Nucleus accumbens (tissue), 56 donors: Measurements from ENCODE around the gene LIMK2.
"Not testable (repeated sequence)": the region's sequence is repeated elsewhere in the genome, so short reads cannot be mapped to it uniquely, and the experiment has no call there.

Experiments
- DNase-seq, 56 donors: peaks; one replicate each; lab custom pipeline; 2025; lab: John Stamatoyannopoulos, UW

LIMK2 gene

GRCh38 chr22:31210556-31211421, 1.3 kb upstream of the LIMK2 start:
- DNase-seq = no peak

DNA sequence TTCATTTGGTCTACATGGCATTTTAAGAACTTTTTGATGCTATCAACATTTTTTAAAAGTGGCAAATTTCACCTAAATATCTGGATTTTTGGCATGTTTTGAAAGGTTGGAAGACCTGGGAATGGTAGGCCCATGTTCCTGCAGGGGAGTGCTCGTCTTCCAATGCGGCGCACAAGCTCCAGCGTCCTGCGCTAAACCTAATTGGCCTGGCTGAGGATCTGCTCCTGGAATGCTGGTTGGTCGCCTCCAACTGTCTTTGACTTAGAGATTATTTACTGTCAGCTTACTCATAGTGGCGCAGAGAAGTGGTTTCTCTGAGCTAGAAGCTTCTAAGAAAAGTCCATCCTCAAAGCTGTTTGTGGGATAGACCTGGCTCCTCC, 626 bp upstream of the LIMK2 start:
- no peak for DNase-seq

DNA sequence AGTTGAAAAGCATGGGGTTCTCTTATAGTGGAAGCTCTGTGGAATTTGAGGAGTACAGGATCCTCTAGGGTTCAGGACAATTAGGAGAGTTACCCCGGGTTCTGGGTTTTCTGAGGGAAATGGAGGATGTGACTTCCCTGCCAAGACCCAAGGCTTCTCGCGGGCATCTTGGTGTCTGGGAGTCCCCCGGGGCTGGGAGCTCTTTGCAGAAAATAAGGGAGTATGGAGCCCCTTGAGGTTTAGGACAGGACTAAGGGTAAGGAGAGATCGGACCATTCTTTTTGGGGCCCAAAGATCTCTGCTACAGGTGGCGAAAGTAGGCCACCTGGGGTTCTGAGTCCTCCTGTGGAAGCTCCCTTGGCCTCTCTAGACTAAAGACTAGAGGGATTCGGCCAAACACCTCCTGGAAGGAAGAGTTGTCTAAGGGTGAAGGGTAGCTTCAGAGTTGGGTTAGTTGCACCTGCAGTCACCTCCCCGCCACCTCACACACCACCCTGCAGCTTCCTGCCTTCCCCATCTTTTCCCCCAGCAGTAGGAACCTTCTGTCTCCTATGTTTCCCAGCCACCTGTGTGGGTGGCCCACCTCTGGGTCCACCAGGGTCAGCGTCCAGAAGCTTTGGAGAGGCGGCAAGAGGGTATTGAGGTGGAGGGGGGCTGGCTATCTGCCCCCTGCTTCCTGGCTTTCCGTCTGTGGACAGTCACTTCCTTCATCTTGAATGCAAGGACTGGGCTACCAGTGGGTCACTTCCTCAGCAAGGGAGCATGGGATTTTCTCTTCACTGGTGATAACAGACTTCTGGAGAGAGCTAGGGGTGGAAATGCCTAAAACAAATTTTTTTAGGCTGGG, 908 bp downstream of the LIMK2 start:
- DNase-seq = no peak

GRCh38 chr22:31215018-31215535, 3.0 kb downstream of the LIMK2 start:
- DNase-seq = no peak

GRCh38 chr22:31218565-31219262, 6.6 kb downstream of the LIMK2 start:
- no peak for DNase-seq

GRCh38 chr22:31221084-31221483, 9.0 kb downstream of the LIMK2 start:
- no peak for DNase-seq

- no peak for DNase-seq
Observed at GRCh38 chr22:31222736-31223135, 10.6 kb downstream of the LIMK2 start.

DNA sequence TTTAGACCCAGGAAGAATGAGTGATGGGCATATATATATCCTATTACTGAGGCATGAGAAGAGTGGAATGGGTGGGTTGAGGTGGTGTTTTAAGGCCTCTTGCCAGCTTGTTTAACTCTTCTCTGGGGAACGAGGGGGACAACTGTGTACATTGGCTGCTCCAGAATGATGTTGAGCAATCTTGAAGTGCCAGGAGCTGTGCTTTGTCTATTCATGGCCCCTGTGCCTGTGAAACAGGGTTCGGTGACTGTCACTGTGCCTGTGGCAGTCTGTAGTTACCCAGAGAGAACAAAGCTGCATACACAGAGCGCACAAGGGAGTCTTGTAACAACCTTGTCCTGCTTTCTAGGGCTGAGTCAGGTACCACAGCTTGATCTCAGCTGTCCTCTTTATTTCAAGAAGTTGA, 11.7 kb downstream of the LIMK2 start:
- peak in 7 of 56 donors; percentile 4 to 47 (median 27) for DNase-seq

GRCh38 chr22:31224691-31225090, 12.6 kb downstream of the LIMK2 start:
- DNase-seq = not testable (repeated sequence)

DNA sequence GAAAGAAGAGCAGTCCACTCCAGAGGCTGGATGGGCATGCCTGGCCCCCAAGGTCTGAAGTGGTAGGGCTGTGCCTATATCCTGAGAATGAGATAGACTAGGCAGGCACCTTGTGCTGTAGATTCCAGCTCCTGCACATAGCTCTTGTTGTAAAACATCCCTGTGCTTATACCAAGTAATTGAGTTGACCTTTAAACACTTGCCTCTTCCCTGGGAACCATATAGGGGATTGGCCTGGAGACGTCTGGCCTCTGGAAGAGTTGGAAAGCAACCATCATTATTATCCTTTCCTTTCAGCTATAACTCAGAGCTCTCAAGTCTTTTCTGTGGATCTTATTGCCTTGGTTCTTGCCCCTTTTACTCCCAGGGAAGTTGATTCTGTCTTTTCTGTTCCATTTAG, 15.1 kb downstream of the LIMK2 start:
- no peak for DNase-seq

DNA sequence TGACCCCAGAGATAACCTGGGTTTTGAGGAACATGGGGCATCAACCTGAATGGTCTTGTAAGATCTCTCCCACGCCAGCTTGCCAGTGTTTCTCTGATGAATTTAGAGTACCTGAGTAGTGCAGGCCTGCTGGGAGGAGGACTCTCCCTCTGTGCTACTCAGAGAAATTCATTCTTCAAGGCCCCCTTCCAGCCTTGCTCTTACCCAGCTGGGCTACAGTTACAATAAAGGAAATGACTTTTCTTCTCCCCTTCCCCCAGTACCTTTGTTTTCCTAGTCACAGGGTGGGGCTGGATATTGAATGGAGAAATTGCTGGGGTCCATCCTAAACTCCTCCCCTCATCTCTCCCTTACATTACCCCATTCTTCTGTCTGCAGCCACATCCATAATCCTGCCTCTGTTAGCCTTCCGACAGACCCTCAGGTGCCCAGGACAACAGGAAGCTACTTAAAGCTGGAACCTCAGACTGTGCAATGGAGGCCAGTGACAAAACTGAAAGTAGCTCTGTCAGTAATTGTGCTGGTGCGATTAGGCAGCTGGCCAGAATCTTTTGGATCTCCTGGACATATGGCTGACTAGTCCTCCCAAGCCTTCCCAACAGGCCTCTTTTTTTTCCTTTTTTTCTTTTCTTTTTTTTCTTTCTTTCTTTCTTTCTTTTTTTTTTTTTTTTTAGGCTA, 17.4 kb downstream of the LIMK2 start:
- peak in 2 of 56 donors; percentile 4 to 8 for DNase-seq

DNA sequence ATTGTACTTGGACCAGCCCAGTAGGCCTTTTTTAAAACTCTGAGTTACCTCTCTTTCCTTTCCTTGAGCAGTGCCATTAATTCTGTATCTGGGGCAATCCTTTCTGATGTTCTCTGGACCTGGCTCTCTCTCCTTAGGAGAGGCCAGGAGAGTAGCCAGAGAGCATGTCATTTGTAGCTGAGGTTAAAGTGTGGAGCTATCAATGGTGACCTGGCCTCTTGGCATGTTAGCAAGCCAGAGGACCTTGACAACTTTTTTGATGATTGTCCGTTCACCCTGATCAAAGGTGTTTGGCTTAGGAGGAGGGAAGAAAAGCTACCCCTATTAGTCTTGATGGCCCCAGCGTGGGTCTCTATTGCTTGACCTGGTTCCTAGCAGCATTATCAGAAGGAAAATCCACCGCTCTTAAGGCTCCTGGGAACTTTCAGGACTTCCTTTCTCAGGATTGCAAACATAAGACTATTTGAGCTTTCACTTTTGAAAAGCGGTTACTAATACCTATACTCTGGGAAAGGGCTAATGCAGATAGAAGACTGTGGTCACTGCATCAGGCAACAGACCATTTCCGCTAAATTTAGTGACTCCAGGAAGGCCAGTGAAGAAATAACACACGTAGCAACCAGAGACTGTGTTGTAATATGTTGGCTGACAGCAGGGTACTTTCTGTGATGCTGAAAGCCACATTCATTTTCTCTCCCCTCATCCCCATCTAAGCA, 18.2 kb downstream of the LIMK2 start:
- DNase-seq = peak in 1 of 56 donors; percentile 5

- peak in 30 of 56 donors; percentile 4 to 63 (median 15) for DNase-seq
Observed at GRCh38 chr22:31230871-31231621, 18.9 kb downstream of the LIMK2 start.

- DNase-seq = no peak
Observed at GRCh38 chr22:31233001-31233400, 20.9 kb downstream of the LIMK2 start.

- DNase-seq = peak in 1 of 56 donors; percentile 3
Observed at GRCh38 chr22:31235081-31235480, 23.0 kb downstream of the LIMK2 start.

DNA sequence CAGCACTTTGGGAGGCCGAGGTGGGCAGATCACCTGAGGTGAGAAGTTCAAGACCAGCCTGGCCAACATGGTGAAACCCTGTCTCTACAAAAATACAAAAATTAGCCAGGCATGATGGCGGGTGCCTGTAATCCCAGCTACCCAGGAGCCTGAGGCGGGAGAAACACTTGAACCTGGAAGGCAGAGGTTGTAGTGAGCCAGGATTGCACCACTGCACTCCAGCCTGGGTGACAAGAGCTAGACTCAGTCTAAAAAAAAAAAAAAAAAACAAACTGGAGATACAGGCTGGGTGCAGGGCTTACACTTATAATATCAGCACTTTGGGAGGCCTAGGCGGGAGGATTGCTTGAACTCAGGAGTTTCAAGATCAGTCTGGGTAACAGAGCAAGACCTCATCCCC, 23.9 kb downstream of the LIMK2 start:
- DNase-seq = not testable (repeated sequence)

DNA sequence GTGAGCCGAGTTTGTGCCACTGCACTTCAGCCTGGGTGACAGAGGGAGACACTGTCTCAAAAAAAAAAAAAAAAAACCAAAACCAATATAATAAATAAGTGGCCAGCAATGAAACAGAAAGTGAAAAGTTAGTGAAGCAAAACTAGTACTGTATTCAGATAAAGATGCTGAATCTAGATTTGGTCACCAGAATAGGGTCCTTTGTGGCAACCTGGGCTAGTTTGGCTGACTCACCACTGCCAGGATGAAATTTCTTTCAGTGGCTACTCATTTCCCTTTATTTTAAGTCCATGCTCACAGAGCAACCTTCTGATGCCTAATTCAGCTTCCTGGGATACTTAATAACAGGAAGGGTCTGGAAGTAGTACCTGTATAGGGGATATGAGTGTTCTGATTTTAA, 26.0 kb downstream of the LIMK2 start:
- DNase-seq = no peak

DNA sequence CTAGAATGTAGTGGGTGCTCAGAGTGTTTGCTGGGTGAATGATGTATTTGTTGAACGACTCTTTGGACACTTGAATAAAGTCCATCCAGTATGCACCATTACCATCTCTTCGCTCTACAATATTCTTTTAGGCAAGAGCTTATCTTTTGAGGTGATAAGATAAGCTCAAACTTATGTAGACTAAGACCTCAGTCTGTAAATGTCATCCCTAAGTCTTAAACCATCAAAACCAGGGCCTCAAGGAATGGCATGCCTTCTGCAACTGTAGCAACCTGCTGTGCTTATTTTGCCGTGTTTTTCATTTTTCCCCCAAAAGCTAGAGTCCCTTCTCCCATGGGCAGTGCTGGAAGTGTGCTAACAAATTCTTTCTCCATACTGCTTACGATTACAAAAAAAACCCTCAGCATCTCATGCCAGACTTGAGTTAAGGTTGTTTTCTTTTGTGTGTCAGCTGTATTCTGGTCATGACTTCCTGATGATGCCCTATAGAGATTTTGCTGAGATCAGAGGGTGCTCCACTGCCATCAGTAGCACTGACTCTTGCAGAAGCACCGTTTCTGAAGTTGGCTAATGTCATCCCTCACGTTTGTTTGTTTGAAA, 27.8 kb downstream of the LIMK2 start:
- DNase-seq = no peak
